Inferior parietal cortex (tissue), 1 donor: ENCODE results near the gene RHEBL1.

ENCODE experiments used
- DNase-seq: peaks from one replicate; pipeline ENCODE4 v3.0.0-alpha.2; 2016; ENCODE audit errors: extremely low spot score

Gene RHEBL1

GRCh38 chr12:49069507-49070346 is at the start of gene RHEBL1:
TSS of gene RHEBL1 (minus strand) at chr12:49069979. CDS start at chr12:49069785, 194 bp downstream.
- peak; percentile 97 for DNase-seq

- DNase-seq: no peak
These were observed 41.4 kb upstream of the RHEBL1 start for GRCh38 chr12:49111206-49111605.

DNA sequence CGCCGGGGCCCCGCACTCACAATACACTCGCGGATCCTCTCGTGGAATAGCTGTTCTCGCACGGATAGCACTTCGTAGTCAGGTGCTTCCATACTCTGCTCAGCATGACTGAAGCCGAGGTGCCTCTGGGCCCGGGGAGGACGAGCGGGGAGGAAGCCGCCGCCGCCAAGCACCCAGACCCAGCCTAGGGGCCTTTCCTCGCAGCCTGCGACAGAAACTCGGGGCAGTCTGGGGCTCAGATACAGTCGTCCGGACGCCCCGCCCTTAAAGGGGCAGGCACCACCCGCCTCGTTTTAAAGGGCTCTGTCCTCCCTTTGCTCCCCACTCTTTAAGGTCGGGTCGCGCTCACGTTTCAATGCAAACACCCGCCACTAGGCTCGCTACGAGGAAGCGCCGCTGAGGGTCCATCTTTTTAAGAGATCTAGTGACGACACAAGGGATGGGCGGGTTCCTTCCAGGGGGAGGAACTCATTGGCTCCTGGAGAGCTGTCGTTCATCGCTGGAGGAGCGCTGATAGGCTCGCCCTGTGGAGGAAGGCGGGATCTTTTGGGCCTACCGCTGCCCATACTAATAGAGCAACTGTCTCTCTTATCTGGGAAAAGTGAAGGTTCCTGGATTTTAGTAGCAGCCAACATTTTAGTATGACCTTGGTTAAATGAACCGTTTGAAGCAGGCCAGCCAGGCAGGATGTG is 40.8 kb upstream of the RHEBL1 start, which contains the start of gene LMBR1L:
TSS of gene LMBR1L (minus strand) at position 384 of the 692 bp plus-strand sequence. CDS start at position 92, 292 bp downstream.
- peak; percentile 99 for DNase-seq

GRCh38 chr12:49109641-49110463 is 40.1 kb upstream of the RHEBL1 start:
- DNase-seq: no peak

GRCh38 chr12:49108958-49109404 is 39.2 kb upstream of the RHEBL1 start:
- DNase-seq: no peak

- DNase-seq: no peak
These were observed 35.8 kb upstream of the RHEBL1 start for GRCh38 chr12:49105504-49106084.

- DNase-seq: no peak
These were observed 35.0 kb upstream of the RHEBL1 start for GRCh38 chr12:49104822-49105221.

GRCh38 chr12:49100380-49100779 is 30.6 kb upstream of the RHEBL1 start:
- no peak for DNase-seq

DNA sequence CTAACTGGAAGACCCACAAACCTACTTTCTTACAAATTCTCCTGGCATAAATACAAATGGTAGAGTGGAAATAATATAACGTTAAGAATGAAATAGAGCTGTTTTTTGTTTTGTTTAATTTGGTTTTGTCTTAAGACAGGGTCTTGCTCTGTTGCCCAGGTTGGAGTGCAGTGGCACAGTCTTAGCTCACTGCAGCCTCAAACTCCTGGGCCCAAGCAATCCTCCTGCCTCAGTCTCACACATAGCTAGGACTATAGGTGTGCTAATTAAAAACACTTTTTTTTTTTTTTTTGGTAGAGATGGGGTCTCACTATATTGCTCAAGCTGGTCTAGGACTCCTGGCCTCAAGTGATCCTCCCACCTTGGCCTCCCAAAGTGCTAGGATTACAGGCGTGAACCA is 28.9 kb upstream of the RHEBL1 start:
- no peak for DNase-seq

- peak; percentile 66 for DNase-seq
These were observed 28.3 kb upstream of the RHEBL1 start for GRCh38 chr12:49098035-49098451.

DNA sequence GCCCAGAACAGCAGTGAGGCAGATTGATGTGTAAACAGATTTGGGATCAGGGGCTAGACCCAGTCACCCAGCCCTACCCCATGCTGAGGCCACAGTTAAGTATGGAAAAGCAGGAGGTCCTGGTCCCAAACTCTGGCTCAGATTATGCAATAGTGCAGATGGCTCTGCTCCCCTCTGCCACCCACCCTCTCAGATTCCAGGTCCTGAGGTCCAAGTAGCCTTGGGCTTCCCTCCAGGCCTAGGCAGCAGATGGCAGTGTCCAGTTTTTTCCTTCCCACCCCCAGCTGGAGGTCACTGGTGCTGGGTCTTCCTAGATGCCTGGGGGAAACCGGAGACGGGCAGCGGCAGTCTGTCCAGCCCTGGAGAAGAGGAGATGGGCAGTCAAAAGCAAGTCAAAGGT is 27.6 kb upstream of the RHEBL1 start:
- no peak for DNase-seq

DNA sequence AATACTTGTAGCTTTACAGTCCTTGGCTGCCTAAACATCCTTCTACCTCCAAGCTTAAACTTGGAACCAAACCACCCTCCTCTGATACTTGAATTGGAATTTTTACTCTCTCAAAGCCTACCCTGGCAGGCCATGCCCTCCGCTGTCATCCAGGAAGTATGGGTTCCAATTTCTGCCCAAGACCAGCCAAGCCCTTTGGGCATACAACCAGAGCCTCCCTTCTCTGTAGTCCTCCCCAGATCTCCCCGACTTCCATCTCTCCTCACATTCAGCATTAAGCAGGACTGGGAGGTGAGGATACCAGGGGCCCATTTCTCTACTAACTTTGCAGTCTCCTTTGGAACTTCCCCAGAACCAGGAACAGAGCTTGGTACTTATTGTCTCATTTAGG is 25.2 kb upstream of the RHEBL1 start:
- no peak for DNase-seq

DNA sequence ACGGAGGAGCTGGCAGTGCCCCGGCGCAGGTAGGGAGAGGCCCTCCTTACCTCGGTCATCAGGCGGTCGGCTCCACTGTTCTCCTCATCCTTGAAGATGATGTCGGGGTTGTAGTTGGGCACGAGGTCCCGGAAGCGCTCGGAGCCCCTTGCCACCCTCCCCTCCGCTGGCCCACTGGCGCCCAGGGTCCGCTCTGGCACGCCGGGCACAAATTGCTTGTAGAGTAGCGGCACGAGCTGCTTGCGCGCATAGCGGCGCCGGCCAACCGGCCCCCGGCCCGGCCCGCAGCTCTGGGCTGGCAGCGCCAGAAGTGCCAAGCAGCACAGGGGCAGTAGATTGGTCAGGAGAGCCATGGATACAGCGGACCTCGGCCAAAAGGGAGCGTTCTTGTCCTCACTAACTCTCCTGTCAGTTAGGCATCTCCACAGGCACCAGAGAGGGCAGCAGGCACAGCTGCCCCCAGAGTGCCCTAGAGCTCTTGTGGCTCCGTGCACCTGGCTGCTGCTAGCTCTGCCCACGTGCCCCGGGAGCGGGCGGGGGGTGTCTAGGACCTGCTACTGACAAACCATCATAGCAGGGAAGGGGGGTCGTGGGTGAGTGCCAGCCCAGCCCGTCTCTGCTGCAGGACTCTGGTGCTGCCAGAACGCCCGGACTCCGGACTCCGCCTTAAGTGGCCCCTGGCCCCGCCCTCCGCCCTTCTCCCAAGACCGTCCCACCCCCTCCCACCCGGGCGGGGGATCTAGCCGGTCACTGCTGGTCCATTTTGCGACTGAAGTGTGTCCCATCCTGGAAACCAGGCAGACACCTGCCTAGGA is 24.6 kb upstream of the RHEBL1 start, which contains the start of gene DHH:
TSS of gene DHH (minus strand) at position 642 of the 815 bp plus-strand sequence. CDS start at position 353, 289 bp downstream.
- DNase-seq: no peak

DNA sequence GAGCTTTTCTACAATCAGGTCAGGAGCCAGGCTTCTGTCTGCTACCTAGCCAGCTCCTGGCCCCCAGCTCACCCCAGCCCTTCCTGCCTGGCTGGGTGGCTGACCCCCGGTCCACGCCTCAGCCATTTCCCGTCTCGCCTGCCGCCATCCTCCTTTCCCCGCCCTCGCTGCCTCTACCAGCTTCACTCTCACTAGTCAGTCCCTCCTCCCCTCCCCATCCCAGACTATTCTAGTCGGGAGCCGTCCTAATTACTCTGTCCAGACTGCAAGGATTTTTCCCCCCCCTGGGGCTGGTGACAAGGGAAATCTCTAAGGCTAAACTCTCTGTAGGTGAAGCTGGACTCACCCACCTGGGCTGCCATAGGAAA is 24.0 kb upstream of the RHEBL1 start:
- DNase-seq: no peak

DNA sequence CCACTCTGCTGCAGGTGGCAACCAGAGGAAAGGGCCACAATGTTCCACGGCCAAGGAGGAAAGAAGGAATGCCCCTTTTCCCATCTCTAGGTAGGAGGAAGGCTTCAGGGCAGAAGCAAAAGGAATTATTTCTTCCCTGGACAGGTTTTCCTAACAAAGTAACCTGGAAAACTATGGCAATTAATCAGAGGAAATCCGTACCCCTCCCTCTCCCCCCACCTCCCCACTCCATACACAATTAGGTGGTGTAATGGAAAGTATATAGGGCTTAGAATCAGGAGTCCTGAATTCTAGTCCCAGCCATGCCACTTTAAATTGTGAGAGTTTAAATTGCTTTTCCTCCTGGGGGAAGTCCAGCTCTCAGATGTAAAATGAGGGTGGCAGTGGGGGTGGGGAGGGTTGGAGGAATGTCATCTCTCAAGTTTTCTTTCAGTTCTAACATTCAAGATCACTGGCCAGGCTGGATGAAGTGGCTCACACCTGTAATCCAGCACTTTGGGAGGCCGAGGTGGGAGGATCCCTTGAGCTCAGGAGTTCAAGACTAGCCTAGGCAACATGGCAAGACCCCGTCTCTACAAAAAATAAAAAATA is 23.1 kb upstream of the RHEBL1 start:
- DNase-seq: no peak

GRCh38 chr12:49092086-49092815 is 22.5 kb upstream of the RHEBL1 start:
- peak; percentile 72 for DNase-seq

- DNase-seq: no peak
These were observed 22.0 kb upstream of the RHEBL1 start for GRCh38 chr12:49091836-49092085.

DNA sequence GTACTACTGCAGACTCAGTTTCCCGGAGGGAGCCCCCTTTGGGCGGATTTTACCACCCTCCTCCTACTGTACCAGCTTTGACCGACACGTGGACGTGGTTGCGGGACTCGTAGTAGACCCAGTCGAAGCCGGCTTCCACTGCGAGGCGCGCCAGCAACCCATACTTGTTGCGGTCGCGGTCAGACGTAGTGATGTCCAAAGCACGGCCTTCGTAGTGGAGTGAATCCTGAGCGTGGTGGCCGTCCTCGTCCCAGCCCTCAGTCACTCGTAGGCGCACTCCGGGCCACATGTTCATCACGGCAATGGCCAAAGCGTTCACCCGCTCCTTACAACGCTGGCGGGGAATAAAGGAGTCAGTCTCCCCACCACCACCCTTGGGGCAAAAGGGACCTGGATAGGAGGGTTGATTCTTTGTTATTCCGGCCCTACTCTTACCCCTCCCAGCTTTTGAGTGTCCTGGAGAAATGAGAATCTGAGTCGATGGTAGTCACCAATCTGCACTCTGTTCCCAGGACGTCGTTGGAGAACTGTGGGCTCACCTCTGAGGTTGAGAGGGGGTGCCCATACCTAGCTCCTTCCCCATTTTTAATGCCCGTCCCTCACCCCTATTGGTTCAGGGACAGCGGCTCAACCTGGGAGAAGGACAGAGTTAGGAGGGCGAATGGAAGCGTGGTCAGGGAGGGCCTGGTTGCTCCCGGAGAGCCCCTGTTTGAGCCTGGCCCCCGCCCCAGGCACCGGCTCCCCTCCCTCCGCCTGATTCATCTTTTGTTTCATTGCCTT is 21.5 kb upstream of the RHEBL1 start:
- DNase-seq: no peak
